ENCODE results near the gene LATS2. TPM values are rescaled to one million over a fixed set of nuclear protein-coding genes. Genes with fewer than 3 reads are reported as not detected.
A peak's percentile ranks its signal among the peaks of the same experiment; 100 is the strongest.

LATS2 gene
- total RNA-seq = 1 to 10 TPM in 2 of 3 donors, under 1 TPM in 1; 0.71 to 1.3 (median 1.2) TPM

DNA sequence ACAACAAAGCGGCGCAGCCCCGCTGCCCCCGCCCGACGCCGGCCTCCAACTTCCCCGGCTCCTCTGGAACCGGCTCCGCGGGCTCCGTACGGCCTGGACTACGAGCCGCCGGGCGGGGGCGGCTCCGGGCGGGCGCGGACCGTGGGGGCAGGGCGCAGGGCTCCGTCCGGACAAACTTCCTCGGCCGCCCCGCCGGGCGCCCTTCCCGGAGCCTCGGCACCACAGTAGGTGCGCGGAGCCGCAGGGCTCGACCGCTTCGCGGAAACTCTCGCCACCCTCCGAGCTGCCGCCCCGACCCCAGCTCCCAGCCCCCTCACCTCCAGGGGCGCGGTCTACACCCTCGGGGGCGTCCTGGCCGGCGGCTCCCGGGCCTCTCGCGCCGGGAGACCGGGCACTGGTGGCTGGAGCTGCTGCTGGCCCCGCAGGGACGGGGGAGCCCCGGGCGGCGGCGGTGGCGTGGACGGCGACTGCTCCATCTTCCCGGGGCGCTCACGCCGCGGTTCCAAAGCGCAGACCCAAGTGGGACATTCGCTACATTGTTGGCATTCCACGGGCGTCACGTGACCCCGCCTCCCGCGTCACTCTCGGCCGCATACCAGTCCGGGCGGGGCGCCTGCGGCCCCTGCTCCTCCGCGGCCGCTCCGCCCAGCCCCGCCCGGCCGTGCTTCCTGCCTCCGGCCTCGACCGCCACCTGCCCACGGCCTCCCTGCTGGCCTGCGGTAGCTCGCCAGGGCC, at the start of gene LATS2:
Gene LATS2, minus strand, starts transcription at position 558 of the 735 bp plus-strand sequence. CDS start 15,560 bp downstream, outside the sequence.
- no peaks in the 10 kb centered on the region for H3K36me3 Mint-ChIP-seq (ENCODE audit: insufficient read depth)
- peak; percentile 74 to 77 for ATAC-seq
- H3K9me3 Mint-ChIP-seq = no peaks in the 10 kb centered on the region
- DNase-seq = peak; percentile 35
- H3K4me3 Mint-ChIP-seq = peak within 1 kb of the TSS; percentile 75
- peaks cover 3% of the 10 kb centered on the region for H3K4me1 Mint-ChIP-seq (ENCODE audit: low read depth)
- peaks cover 39% of the 10 kb centered on the region for H3K27me3 Mint-ChIP-seq (ENCODE audit: low read depth)

DNA sequence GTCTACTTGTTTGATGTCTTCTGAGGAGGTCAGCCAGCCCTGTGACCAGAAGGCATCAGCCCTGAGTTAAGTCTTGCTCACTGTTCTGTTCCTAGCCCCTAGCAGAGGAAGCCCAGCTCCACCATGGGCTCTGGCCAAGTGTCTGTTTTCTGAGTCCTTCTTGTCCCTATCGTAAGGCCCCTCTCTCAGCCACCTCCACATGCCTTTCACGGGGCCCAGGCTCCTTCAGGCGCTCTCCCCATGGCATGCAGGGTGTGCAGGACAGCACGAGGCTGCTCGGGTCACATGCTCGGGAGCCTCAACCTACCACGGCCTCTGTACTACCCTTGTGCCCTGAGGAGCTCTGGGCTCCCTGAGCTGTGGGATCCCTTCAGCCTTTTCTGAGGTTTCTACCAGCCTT, 47.8 kb upstream of the LATS2 start:
- Mint-ChIP-seq H3K4me3 (no peak overlapping the region), H3K36me3 (ENCODE audit: insufficient read depth) (no peaks in the 10 kb centered on the region), H3K27me3 (ENCODE audit: low read depth) (no peaks in the 10 kb centered on the region), H3K9me3 (no peaks in the 10 kb centered on the region), H3K4me1 (ENCODE audit: low read depth) (peaks cover 1% of the 10 kb centered on the region)
- no peak for ATAC-seq
- no peak for DNase-seq

- no peak for ATAC-seq
- DNase-seq = no peak
- Mint-ChIP-seq H3K4me3 (no peak overlapping the region), H3K9me3 (no peaks in the 10 kb centered on the region), H3K27me3 (ENCODE audit: low read depth) (no peaks in the 10 kb centered on the region), H3K36me3 (ENCODE audit: insufficient read depth) (no peaks in the 10 kb centered on the region), H3K4me1 (ENCODE audit: low read depth) (peaks cover 1% of the 10 kb centered on the region)
These were observed 44.7 kb upstream of the LATS2 start for GRCh38 chr13:21106089-21106488.

DNA sequence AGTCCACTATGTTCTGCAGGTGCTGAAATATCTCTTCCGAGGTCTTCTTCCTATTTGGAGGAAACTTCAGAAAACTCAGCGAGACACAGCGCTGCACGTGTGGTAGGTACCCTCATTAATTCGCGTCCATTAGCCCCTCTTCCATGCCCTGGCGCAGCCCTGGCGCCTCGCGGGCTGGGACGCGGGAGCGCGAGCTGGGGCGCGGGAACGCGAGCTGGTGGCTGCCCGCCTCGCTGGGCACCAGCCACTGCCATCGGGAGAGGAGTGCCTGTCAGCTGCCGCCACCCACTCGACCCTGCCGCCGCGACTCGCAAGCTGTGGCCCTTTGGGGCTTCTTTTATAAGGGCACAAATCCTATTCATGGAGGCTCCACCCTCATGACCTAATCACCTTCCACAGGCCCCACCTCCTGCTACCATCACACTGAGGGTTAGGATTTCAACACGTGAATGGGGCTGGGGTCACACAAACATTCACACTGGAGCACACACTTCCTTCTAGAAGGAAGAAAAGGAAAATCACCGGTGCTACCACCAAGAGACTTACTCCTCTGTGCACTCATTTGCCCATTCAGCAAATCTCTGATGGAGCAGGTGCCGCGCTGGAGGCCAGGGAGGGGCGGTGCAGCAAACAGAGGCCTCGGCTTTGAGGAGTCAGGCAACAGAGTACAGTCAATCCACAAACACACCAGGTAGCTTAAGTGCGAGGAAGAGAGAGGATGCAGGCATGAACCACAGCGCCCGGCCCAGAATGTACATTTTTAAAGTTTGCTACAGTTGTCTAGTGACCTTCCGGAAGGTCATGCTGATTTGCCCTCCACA, 43.0 kb upstream of the LATS2 start:
- Mint-ChIP-seq H3K9me3 (no peaks in the 10 kb centered on the region), H3K36me3 (ENCODE audit: insufficient read depth) (no peaks in the 10 kb centered on the region), H3K4me1 (ENCODE audit: low read depth) (no peaks in the 10 kb centered on the region), H3K27me3 (ENCODE audit: low read depth) (no peaks in the 10 kb centered on the region), H3K4me3 (no peak overlapping the region)
- no peak for ATAC-seq
- no peak for DNase-seq

DNA sequence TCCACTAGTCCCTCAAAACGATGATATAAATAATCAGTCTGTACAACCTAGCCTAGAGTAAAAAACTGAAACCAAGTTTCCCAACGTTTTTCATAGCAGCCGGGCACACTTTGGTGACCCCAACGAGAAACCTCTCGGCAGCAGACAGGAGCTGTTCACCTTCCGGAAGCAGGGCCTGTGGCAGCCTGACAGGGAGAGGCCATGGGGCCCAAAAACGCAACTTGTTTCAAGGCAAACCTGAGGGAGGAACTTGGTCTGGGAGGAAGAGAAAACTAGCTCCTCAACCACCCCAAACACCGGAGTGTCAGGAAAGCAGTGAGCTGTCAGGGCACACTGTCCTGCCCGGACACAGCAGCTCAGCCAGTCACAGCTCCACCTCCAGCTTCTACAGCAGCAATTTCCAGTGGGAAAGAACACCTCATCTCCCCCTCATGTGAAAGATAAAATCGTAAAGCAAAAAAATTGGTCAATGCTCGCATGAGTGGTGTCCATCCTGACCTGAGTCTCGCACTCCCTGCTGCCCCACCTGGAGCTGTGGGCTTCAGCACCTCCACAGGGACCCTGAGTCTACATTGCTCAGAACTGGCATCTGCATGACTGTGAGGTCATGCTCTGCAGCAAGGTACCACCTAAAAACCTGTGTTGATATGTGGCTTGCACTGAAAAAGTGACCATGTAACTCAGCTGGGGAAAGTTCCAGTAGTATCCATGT, 40.6 kb upstream of the LATS2 start:
- Mint-ChIP-seq H3K4me3 (no peak overlapping the region), H3K36me3 (ENCODE audit: insufficient read depth) (no peaks in the 10 kb centered on the region), H3K27me3 (ENCODE audit: low read depth) (peaks cover 1% of the 10 kb centered on the region), H3K4me1 (ENCODE audit: low read depth) (no peaks in the 10 kb centered on the region), H3K9me3 (no peaks in the 10 kb centered on the region)
- no peak for DNase-seq
- ATAC-seq = no peak

GRCh38 chr13:21100994-21101757, 39.8 kb upstream of the LATS2 start:
- Mint-ChIP-seq H3K4me1 (ENCODE audit: low read depth) (no peaks in the 10 kb centered on the region), H3K9me3 (no peaks in the 10 kb centered on the region), H3K4me3 (no peak overlapping the region), H3K27me3 (ENCODE audit: low read depth) (peaks cover 1% of the 10 kb centered on the region), H3K36me3 (ENCODE audit: insufficient read depth) (no peaks in the 10 kb centered on the region)
- ATAC-seq (no peak), DNase-seq (no peak)

DNA sequence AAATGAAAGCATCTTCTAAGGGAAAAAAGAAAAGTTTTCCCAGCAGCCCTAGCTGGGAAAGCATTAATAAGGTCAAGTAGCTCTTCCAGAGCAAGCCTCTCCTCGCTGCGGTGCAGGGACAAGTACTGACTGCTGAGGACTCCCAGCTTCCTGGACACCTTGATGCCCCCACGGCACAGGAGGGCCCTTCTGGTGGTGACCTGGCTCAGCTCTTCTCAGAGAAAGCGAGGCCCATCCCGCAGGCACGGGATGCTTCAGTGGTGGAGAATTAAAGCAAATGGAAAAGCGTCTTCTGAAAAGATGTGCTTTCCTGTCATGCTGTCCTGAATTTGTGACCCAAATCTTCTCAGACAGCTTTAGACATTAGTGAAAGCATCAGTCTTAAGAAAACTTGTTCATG, 38.8 kb upstream of the LATS2 start:
- ATAC-seq = no peak
- Mint-ChIP-seq H3K4me3 (no peak overlapping the region), H3K27me3 (ENCODE audit: low read depth) (peaks cover 1% of the 10 kb centered on the region), H3K9me3 (no peaks in the 10 kb centered on the region), H3K4me1 (ENCODE audit: low read depth) (no peaks in the 10 kb centered on the region), H3K36me3 (ENCODE audit: insufficient read depth) (no peaks in the 10 kb centered on the region)
- no peak for DNase-seq

GRCh38 chr13:21095311-21095710, 33.9 kb upstream of the LATS2 start:
- Mint-ChIP-seq H3K4me1 (ENCODE audit: low read depth) (no peaks in the 10 kb centered on the region), H3K27me3 (ENCODE audit: low read depth) (peaks cover 1% of the 10 kb centered on the region), H3K36me3 (ENCODE audit: insufficient read depth) (no peaks in the 10 kb centered on the region), H3K9me3 (no peaks in the 10 kb centered on the region), H3K4me3 (no peak overlapping the region)
- no peak for ATAC-seq
- no peak for DNase-seq

DNA sequence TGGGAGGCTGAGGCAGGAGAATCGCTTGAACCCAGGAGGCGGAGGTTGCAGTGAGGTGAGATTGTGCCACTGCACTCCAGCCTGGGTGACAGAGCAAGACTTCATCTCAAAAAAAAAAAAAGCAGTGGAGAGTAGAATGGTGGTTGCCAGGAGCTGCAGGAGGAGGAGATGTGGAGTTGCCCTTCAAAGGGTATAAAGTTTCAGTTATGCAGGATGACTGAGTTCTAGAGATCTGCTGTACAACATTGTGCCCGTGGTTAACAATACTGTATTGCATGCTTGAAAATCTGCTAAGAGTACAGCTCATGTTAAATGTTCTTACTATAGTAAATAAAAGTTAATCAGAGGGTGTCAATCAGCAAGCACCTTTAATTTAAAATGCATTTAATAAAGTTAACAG, 28.4 kb upstream of the LATS2 start:
- ATAC-seq = peak in 1 of 2 donors; percentile 40
- Mint-ChIP-seq H3K27me3 (ENCODE audit: low read depth) (peaks cover 2% of the 10 kb centered on the region), H3K9me3 (no peaks in the 10 kb centered on the region), H3K36me3 (ENCODE audit: insufficient read depth) (no peaks in the 10 kb centered on the region), H3K4me1 (ENCODE audit: low read depth) (no peaks in the 10 kb centered on the region), H3K4me3 (no peak overlapping the region)
- no peak for DNase-seq

GRCh38 chr13:21088534-21088933, 27.1 kb upstream of the LATS2 start:
- Mint-ChIP-seq H3K4me1 (ENCODE audit: low read depth) (no peaks in the 10 kb centered on the region), H3K27me3 (ENCODE audit: low read depth) (peaks cover 2% of the 10 kb centered on the region), H3K4me3 (no peak overlapping the region), H3K36me3 (ENCODE audit: insufficient read depth) (no peaks in the 10 kb centered on the region), H3K9me3 (no peaks in the 10 kb centered on the region)
- no peak for DNase-seq
- no peak for ATAC-seq

- no peak overlapping the region for H3K4me3 Mint-ChIP-seq
- ATAC-seq = no peak
- H3K9me3 Mint-ChIP-seq = no peaks in the 10 kb centered on the region
- H3K27me3 Mint-ChIP-seq (ENCODE audit: low read depth) = peaks cover 2% of the 10 kb centered on the region
- no peaks in the 10 kb centered on the region for H3K36me3 Mint-ChIP-seq (ENCODE audit: insufficient read depth)
- no peak for DNase-seq
- H3K4me1 Mint-ChIP-seq (ENCODE audit: low read depth) = no peaks in the 10 kb centered on the region
These were observed 25.5 kb upstream of the LATS2 start for GRCh38 chr13:21086929-21087328.

DNA sequence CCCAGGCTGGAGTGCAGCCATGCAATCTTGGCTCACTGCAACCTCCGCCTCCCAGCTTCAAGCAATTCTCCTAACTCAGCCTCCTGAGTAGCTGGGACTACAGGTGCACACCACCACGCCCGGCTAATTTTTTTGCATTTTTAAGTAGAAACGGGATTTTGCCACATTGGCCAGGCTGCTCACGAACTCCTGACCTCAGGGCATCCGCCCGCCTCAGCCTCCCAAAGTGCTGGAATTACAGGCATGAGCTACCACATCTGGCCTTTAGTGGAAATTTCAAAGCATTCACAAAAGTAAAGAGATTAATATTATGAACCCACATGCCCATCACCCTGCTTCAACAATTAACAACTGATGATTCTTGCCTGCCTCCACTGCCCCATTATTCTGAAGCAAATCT, 20.5 kb upstream of the LATS2 start:
- no peaks in the 10 kb centered on the region for H3K4me1 Mint-ChIP-seq (ENCODE audit: low read depth)
- no peaks in the 10 kb centered on the region for H3K9me3 Mint-ChIP-seq
- ATAC-seq = no peak
- H3K4me3 Mint-ChIP-seq = no peak overlapping the region
- no peak for DNase-seq
- peaks cover 13% of the 10 kb centered on the region for H3K27me3 Mint-ChIP-seq (ENCODE audit: low read depth)
- H3K36me3 Mint-ChIP-seq (ENCODE audit: insufficient read depth) = no peaks in the 10 kb centered on the region

GRCh38 chr13:21080593-21080891, 19.2 kb upstream of the LATS2 start:
- DNase-seq (no peak), ATAC-seq (no peak)
- Mint-ChIP-seq H3K4me1 (ENCODE audit: low read depth) (no peaks in the 10 kb centered on the region), H3K36me3 (ENCODE audit: insufficient read depth) (no peaks in the 10 kb centered on the region), H3K27me3 (ENCODE audit: low read depth) (peaks cover 15% of the 10 kb centered on the region), H3K9me3 (no peaks in the 10 kb centered on the region), H3K4me3 (no peak overlapping the region)

All from activated T-cell treated with anti-CD3 and anti-CD28 coated beads, Interleukin-2, amount 50 U/mL, for 4 hours (primary cell).